IMR-90 (cell line): ENCODE measurements around the gene PPFIA2. TPM values are rescaled to one million over a fixed set of nuclear protein-coding genes. Genes with fewer than 3 reads are reported as not detected.
A peak's percentile ranks its signal among the peaks of the same experiment; 100 is the strongest.

Experiments used
- ATAC-seq: fragments of 200-7000 bp; cut with Tn5 transposase; 2 replicates; pipeline ENCODE4 v1.9.1; 2020; ENCODE audit warnings: low read depth, mild to moderate bottlenecking, moderate library complexity
- BruUV-seq: library from RNA; stranded (reverse); fragments of 400-500 nt; replicated peaks from 2 replicates; lab custom pipeline; 2021; lab: Mats Ljungman, UMichigan
- CTCF ChIA-PET: fragments of 300-600 bp; formaldehyde crosslinking; extraction: SDS; loops from one replicate; lab custom pipeline; 2021; ENCODE audit warnings: antibody characterized with exemption; lab: Yijun Ruan, JAX
- POLR2A ChIA-PET: fragments of 300-600 bp; sonication (Branson Sonifier 250); formaldehyde crosslinking; loops from one replicate; lab custom pipeline; 2022; ENCODE audit warnings: antibody characterized with exemption; ENCODE audit not compliant: unreplicated experiment; lab: Charles Lee
- DNase-seq: peaks from one replicate; pipeline ENCODE4 v3.0.0; 2013
- H2AFZ ChIP-seq: replicated peaks from 2 replicates; pipeline ENCODE3; 2013; ENCODE audit warnings: low read length, mild to moderate bottlenecking; ENCODE audit not compliant: poor library complexity
- H2AK5ac ChIP-seq: 2 replicates; pipeline ENCODE4 v1.6.1; 2013; ENCODE audit warnings: low read depth, low read length, inconsistent platforms
- H2AK9ac ChIP-seq: replicated peaks from 2 replicates; pipeline ENCODE3; 2013; ENCODE audit warnings: mild to moderate bottlenecking, low read depth, low read length, moderate library complexity; ENCODE audit not compliant: poor library complexity
- H2BK120ac ChIP-seq: 2 replicates; pipeline ENCODE4 v1.6.1; 2013; ENCODE audit warnings: low read depth, low read length, inconsistent platforms
- H2BK15ac ChIP-seq: 3 replicates; pipeline ENCODE4 v1.6.1; 2013; ENCODE audit warnings: low read depth, low read length, inconsistent platforms
- H2BK20ac ChIP-seq: 2 replicates; pipeline ENCODE4 v1.6.1; 2013; ENCODE audit warnings: low read depth, mild to moderate bottlenecking, inconsistent platforms, low read length, moderate library complexity
- H2BK5ac ChIP-seq: 2 replicates; pipeline ENCODE4 v1.6.1; 2013; ENCODE audit warnings: mild to moderate bottlenecking, low read depth, low read length, inconsistent platforms; ENCODE audit not compliant: poor library complexity, severe bottlenecking
- H3K14ac ChIP-seq: replicated peaks from 2 replicates; pipeline ENCODE4 v1.6.1; 2013; ENCODE audit warnings: low read depth, low read length, inconsistent platforms
- H3K18ac ChIP-seq: 2 replicates; pipeline ENCODE4 v1.6.1; 2013; ENCODE audit warnings: low read depth, low read length, control low read depth
- H3K23ac ChIP-seq: 2 replicates; pipeline ENCODE4 v1.6.1; 2013; ENCODE audit warnings: low read depth, low read length, inconsistent platforms
- H3K27ac ChIP-seq: 2 replicates; pipeline ENCODE4 v1.5.1; 2013; ENCODE audit warnings: mild to moderate bottlenecking, control low read depth, low read length; ENCODE audit not compliant: insufficient read depth
- H3K27me3 ChIP-seq: 2 replicates; pipeline ENCODE4 v1.6.1; 2013; ENCODE audit warnings: low read length; ENCODE audit not compliant: control insufficient read depth, insufficient read depth
- H3K36me3 ChIP-seq: 2 replicates; pipeline ENCODE4 v1.6.1; 2013; ENCODE audit warnings: low read length, mixed read lengths; ENCODE audit not compliant: control insufficient read depth, insufficient read depth
- H3K4ac ChIP-seq: 2 replicates; pipeline ENCODE4 v1.6.1; 2013; ENCODE audit warnings: low read depth, low read length, inconsistent platforms
- H3K4me1 ChIP-seq: 2 replicates; pipeline ENCODE4 v1.6.1; 2013; ENCODE audit warnings: low read length, mixed read lengths; ENCODE audit not compliant: control insufficient read depth, insufficient read depth
- H3K4me2 ChIP-seq: 2 replicates; pipeline ENCODE4 v1.6.1; 2013; ENCODE audit warnings: low read depth, mild to moderate bottlenecking, control low read depth, low read length, moderate library complexity
- H3K4me3 ChIP-seq: 2 replicates; pipeline ENCODE4 v1.5.1; 2013; ENCODE audit warnings: low read depth, mild to moderate bottlenecking, control low read depth, low read length, moderate library complexity; ENCODE audit not compliant: insufficient read depth
- H3K56ac ChIP-seq: 2 replicates; pipeline ENCODE4 v1.6.1; 2013; ENCODE audit warnings: low read length, inconsistent platforms; ENCODE audit not compliant: insufficient read depth; ENCODE audit errors: extremely low read depth
- H3K79me1 ChIP-seq, 2 experiments: 2 replicates each; pipeline ENCODE4 v1.6.1; 2013; ENCODE audit warnings: low read length in 2 of 2, inconsistent platforms in 1 of 2, low read depth in 1 of 2
- H3K9ac ChIP-seq: 2 replicates; pipeline ENCODE4 v1.6.1; 2013; ENCODE audit warnings: low read depth, low read length, control low read depth
- H3K9me1 ChIP-seq: 2 replicates; pipeline ENCODE4 v1.6.1; 2013; ENCODE audit warnings: low read length, inconsistent platforms; ENCODE audit not compliant: insufficient read depth
- H3K9me3 ChIP-seq: 2 replicates; pipeline ENCODE4 v1.6.1; 2013; ENCODE audit warnings: low read length; ENCODE audit not compliant: control insufficient read depth, insufficient read depth
- H4K20me1 ChIP-seq: 2 replicates; pipeline ENCODE4 v1.6.1; 2013; ENCODE audit warnings: low read length, inconsistent platforms; ENCODE audit not compliant: insufficient read depth
- H4K5ac ChIP-seq: 2 replicates; pipeline ENCODE4 v1.6.1; 2013; ENCODE audit warnings: mild to moderate bottlenecking, low read depth, low read length, control low read depth
- H4K8ac ChIP-seq, 2 experiments: 2 replicates each; pipeline ENCODE4 v1.6.1; 2013; ENCODE audit warnings: low read depth in 2 of 2, low read length in 2 of 2, control low read depth in 1 of 2, inconsistent platforms in 1 of 2
- H4K91ac ChIP-seq: 2 replicates; pipeline ENCODE4 v1.6.1; 2013; ENCODE audit warnings: low read depth, low read length, inconsistent platforms; ENCODE audit not compliant: insufficient read depth
- BHLHE40 ChIP-seq: fragments of 150-350 bp; IDR thresholded peaks from 2 replicates; pipeline ENCODE4 v1.6.1; 2016; ENCODE audit warnings: mild to moderate bottlenecking, low read depth, low read length
- CEBPB ChIP-seq: IDR thresholded peaks from 2 replicates; pipeline ENCODE4 v1.6.1; 2012; ENCODE audit warnings: low read depth, low read length, improper control_type of control experiment
- CHD1 ChIP-seq: IDR thresholded peaks from 2 replicates; pipeline ENCODE4 v1.6.1; 2012; ENCODE audit warnings: low read depth, low read length, improper control_type of control experiment
- CTCF ChIP-seq: conservative IDR thresholded peaks from 2 replicates; pipeline ENCODE4 v1.5.1; 2012; ENCODE audit warnings: mild to moderate bottlenecking, low read depth, low read length, improper control_type of control experiment
- ELK1 ChIP-seq: fragments of 150-350 bp; IDR thresholded peaks from 2 replicates; pipeline ENCODE4 v1.6.1; 2016; ENCODE audit warnings: low read depth, mild to moderate bottlenecking, low read length, moderate library complexity, borderline replicate concordance
- FOS ChIP-seq: fragments of 150-350 bp; IDR thresholded peaks from 2 replicates; pipeline ENCODE4 v1.6.1; 2016; ENCODE audit warnings: low read depth, low read length
- MAFK ChIP-seq: IDR thresholded peaks from 2 replicates; pipeline ENCODE4 v1.6.1; 2012; ENCODE audit warnings: low read depth, low read length, improper control_type of control experiment
- MAZ ChIP-seq: IDR thresholded peaks from 2 replicates; pipeline ENCODE4 v1.6.1; 2012; ENCODE audit warnings: low read depth, mild to moderate bottlenecking, low read length, improper control_type of control experiment, moderate library complexity, borderline replicate concordance
- MXI1 ChIP-seq: IDR thresholded peaks from 2 replicates; pipeline ENCODE4 v1.6.1; 2012; ENCODE audit warnings: low read depth, mild to moderate bottlenecking, low read length, moderate library complexity, borderline replicate concordance
- NFE2L2 ChIP-seq: fragments of 150-350 bp; IDR thresholded peaks from 2 replicates; pipeline ENCODE4 v1.6.1; 2016; ENCODE audit warnings: low read depth, mild to moderate bottlenecking, low read length
- POLR2A ChIP-seq: IDR thresholded peaks from 2 replicates; pipeline ENCODE4 v1.6.1; 2012; ENCODE audit warnings: mild to moderate bottlenecking, low read depth, low read length
- RAD21 ChIP-seq: IDR thresholded peaks from 2 replicates; pipeline ENCODE4 v1.6.1; 2012; ENCODE audit warnings: low read length, improper control_type of control experiment
- RCOR1 ChIP-seq: IDR thresholded peaks from 2 replicates; pipeline ENCODE4 v1.6.1; 2012; ENCODE audit warnings: mild to moderate bottlenecking, low read length, improper control_type of control experiment; ENCODE audit not compliant: insufficient replicate concordance
- RFX5 ChIP-seq: IDR thresholded peaks from 2 replicates; pipeline ENCODE4 v1.8.0; 2012; ENCODE audit warnings: low read depth, mild to moderate bottlenecking, low read length, moderate library complexity
- USF2 ChIP-seq: fragments of 150-350 bp; IDR thresholded peaks from 2 replicates; pipeline ENCODE4 v1.6.1; 2017; ENCODE audit warnings: mild to moderate bottlenecking, antibody characterized with exemption, low read length, low read depth
- WGBS, 2 experiments: methylation state at CpG; one replicate each; pipeline versions ENCODE4 v1.1.5 to v1.1.7; 2013; ENCODE audit warnings: missing lambda C conversion rate in 2 of 2; ENCODE audit not compliant: insufficient read length in 1 of 2; ENCODE audit errors: extremely low coverage in 2 of 2; 5-methylcytosine and 5-hydroxymethylcytosine counted together
- dilution Hi-C: fragments of 300-500 bp; cut with HindIII; formaldehyde crosslinking; loops from one replicate; pipeline ENCODE4 v1.14.3; 2018; ENCODE audit warnings: low sequenced_read_pairs; ENCODE audit not compliant: unreplicated experiment
- in situ Hi-C: fragments of 300-500 bp; cut with MboI; formaldehyde crosslinking; loops from 3 replicates; pipeline ENCODE4 v1.14.3; 2019; ENCODE audit warnings: low sequenced_read_pairs, inconsistent platforms, mixed read lengths
- intact Hi-C: fragments of 100-400 bp; cut with micrococcal nuclease; formaldehyde crosslinking; loops from 2 replicates; pipeline ENCODE4 v1.10.0; 2022
- polyA plus RNA-seq, 3 experiments: library from polyadenylated mRNA; depleted of rRNA; stranded (reverse); fragments of >200 nt; gene quantifications; 2 replicates each; pipeline ENCODE4 v1.2.3, GENCODE V29; 2012; ENCODE audit warnings: low replicate concordance in 1 of 3
- total RNA-seq: library from RNA; depleted of rRNA; stranded (reverse); fragments of >200 nt; gene quantifications from 2 replicates; pipeline ENCODE4 v1.2.3, GENCODE V29; 2012

PPFIA2 gene
- total and polyA plus RNA-seq, 2 of the 4 experiments (the other 2 are of a cell fraction): 0.29 to 1.3 TPM

GRCh38 chr12:81450920-81451739, 308.0 kb downstream of the PPFIA2 start:
- intact Hi-C loops: loop anchor here (1.0 to 5.0 kb wide), 3 partner anchors 29 to 876 kb away; no protein-coding TSS in a partner anchor
- no TSS peak for BruUV-seq
- Histone ChIP-seq H3K4me1 (no peaks in the 10 kb centered on the region), H4K5ac (no peak overlapping the region), H3K14ac (no peak overlapping the region), H4K20me1 (no peaks in the 10 kb centered on the region), H3K79me1 (no peaks in the 10 kb centered on the region), H3K36me3 (no peaks in the 10 kb centered on the region), H3K9me1 (no peaks in the 10 kb centered on the region), H2AK9ac (no peak overlapping the region), H3K9ac (no peak overlapping the region), H2BK20ac (no peak overlapping the region), H2AK5ac (no peak overlapping the region), H3K18ac (no peak overlapping the region), H3K4me2 (no peak overlapping the region), H3K9me3 (no peaks in the 10 kb centered on the region), H3K23ac (no peak overlapping the region), H3K27ac (no peak overlapping the region), H2BK120ac (no peak overlapping the region), H4K91ac (no peak overlapping the region), H3K56ac (no peak overlapping the region), H3K4ac (no peak overlapping the region), H2BK15ac (no peak overlapping the region), H3K27me3 (no peaks in the 10 kb centered on the region), H2BK5ac (no peak overlapping the region), H3K4me3 (no peak overlapping the region), H4K8ac (no peak overlapping the region), H2AFZ (no peak overlapping the region)
- ChIA-PET POLR2A (no interaction called here), CTCF (interaction anchor here (0.7 to 0.9 kb wide), 2 partner anchors 29 to 174 kb away, joined by 3 read pairs; no protein-coding TSS in a partner anchor)
- TF ChIP-seq RFX5 (no peak), POLR2A (no peak), MXI1 (no peak), RAD21 (peak; percentile 34), ELK1 (no peak), CTCF (peak; percentile 49), USF2 (no peak), BHLHE40 (no peak), CHD1 (no peak), RCOR1 (no peak), NFE2L2 (no peak), FOS (no peak), CEBPB (no peak), MAZ (no peak), MAFK (no peak)
- dilution Hi-C loops: no loop called here
- ATAC-seq (peak; percentile 87), DNase-seq (peak; percentile 54)
- in situ Hi-C loops: loop anchor here (10.0 kb wide), 1 partner anchor 174 kb away; no protein-coding TSS in a partner anchor
- no CpG with 5 or more reads among the region's 5 CpGs for WGBS, 2 experiments
